GM19023 (cell line): ENCODE data around the gene OR51A4.
"Not testable (repeated sequence)": the region's sequence is repeated elsewhere in the genome, so short reads cannot be mapped to it uniquely, and the experiment has no call there.

Experiments used
- ATAC-seq: cut with Tn5 transposase; IDR thresholded peaks from one replicate; pipeline ENCODE4 v1.9.1; 2021; ENCODE audit warnings: mild to moderate bottlenecking, moderate library complexity; ENCODE audit not compliant: unreplicated experiment

The OR51A4 gene, protein sequence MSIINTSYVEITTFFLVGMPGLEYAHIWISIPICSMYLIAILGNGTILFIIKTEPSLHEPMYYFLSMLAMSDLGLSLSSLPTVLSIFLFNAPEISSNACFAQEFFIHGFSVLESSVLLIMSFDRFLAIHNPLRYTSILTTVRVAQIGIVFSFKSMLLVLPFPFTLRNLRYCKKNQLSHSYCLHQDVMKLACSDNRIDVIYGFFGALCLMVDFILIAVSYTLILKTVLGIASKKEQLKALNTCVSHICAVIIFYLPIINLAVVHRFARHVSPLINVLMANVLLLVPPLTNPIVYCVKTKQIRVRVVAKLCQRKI

DNA sequence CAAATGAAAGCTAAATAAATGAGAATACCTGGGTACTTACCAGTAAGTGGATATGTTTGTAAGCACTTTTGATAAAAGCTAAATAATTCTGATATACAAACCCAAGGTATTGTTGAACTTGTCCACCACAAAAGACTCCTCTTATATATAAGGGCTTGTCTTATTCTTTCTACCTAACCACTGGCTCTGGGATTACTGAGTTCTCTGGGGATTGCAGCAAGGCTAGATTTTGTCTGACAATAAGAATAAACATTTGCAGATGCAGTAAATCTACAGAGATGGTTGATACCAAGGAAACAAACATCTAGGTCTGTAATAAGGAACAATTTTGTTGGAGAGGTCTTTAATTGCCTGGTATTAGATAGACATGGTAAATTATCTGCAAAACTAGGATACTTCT is at the start of gene OR51A4:
Gene OR51A4, minus strand, starts transcription at position 101 of the 400 bp plus-strand sequence. CDS start 505 bp downstream, outside the sequence.
- ATAC-seq: no peak

DNA sequence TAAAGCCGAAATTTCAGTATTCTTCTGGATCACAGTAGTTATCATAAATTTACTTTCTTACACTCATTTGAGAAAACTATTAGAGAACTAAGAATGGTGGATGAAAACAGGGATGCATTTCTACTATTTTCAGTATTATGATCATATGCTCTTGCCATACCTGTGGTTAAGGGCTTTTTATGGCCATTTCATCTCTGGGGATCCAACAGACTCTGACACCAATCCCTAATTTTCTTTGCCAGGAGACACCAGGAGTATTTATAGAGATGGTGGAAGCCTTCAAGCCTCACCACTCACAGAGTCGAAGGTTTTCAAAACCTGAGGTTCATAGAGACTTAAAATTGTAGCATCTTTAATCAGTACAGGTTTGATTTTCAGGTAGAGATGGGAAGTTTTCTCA is 47.1 kb upstream of the OR51A4 start, which contains the start of gene OR51L1:
Gene OR51L1, plus strand, starts transcription at position 301 of the 400 bp plus-strand sequence. CDS start 4,132 bp downstream, outside the sequence.
- ATAC-seq: no peak

GRCh38 chr11:4991060-4991459 is 43.7 kb upstream of the OR51A4 start:
- no peak for ATAC-seq

GRCh38 chr11:4983841-4984240 is 36.4 kb upstream of the OR51A4 start:
- ATAC-seq: no peak

- ATAC-seq: no peak
Measured at GRCh38 chr11:4982678-4983077, 35.3 kb upstream of the OR51A4 start.

DNA sequence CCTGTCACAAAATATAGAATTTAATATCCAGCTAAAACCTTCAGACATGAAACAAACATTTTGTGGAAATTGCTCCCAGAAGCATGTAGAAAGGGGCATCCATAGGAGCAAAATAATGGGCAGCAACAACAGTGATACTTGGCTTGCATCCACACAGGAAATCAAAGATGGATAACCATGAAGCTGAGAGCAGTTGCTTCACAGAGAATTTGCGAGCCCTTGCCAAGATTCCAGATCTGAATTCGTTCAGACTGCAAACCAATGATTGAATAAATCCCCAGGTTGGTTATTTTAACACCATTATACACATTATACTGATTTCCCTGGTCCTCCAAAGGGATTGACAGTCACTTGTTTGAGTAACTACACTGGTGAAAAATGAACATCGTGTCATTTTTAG is 31.6 kb upstream of the OR51A4 start:
- no peak for ATAC-seq

- no peak for ATAC-seq
Measured at GRCh38 chr11:4975436-4975835, 28.0 kb upstream of the OR51A4 start.

DNA sequence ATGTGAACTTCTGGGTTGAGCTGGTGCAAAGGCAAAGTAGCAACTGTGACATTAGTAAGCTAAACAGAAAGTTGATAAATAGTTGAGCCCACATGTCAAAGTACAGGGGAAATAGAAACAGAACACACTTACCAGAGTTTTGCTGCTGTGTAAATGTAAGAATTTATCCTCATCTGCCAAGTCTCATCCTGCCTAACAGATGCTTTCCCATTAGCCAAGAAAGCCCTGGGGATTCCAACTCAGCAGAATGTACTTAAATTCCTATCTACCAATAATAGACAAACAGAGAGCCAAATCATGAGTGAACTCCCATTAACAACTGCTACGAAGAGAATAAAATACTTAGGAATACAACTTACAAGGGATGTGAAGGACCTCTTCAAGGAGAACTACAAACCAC is 15.4 kb upstream of the OR51A4 start:
- ATAC-seq: no peak

- ATAC-seq: no peak
Measured at GRCh38 chr11:4960877-4961276, 13.5 kb upstream of the OR51A4 start.

- no peak for ATAC-seq
Measured at GRCh38 chr11:4957396-4957795, 10.0 kb upstream of the OR51A4 start.

DNA sequence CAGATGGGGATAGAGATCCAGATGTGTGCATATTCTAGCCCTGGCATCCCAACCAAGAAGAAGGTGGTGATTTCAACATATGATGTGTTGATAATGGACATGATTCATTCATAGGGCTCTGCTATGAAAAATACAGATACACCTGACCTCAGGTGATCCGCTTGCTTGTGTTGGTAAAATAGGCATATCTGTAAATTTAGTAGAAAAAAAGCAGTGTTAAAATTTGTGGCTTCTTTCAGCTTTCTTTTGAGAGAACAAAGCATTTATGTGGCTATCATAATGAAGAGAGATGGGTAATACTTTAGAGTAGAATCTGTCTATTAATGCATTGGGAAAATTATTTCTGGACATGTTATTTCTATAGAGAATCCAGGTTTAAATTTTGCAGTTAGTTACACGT is 8.2 kb upstream of the OR51A4 start, which contains the start of gene OR51A2:
Gene OR51A2, minus strand, starts transcription at position 101 of the 400 bp plus-strand sequence. Its CDS starts 0 bp downstream, at position 101.
- not testable (repeated sequence) for ATAC-seq

GRCh38 chr11:4936745-4937144 is 10.7 kb downstream of the OR51A4 start:
- no peak for ATAC-seq

- no peak for ATAC-seq
Measured at GRCh38 chr11:4932751-4933150, 14.7 kb downstream of the OR51A4 start.

DNA sequence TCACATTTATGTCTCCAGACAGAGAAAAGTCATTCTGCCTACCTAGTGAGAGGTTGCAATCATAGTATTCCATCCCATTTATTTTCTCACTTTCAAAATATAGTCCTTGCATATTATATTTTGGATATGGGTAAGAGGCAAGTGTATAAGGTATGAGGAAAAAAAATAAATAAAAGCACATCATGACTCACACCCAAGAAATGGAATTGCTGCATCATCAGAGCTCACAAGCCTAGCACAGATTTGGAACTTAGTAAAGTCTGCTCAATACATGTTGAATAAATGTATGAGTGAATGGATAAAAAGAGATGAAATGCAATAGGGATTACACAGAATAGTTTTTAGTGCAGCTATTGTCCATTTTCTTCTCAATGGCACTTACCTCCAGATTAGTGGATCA is 20.8 kb downstream of the OR51A4 start:
- no peak for ATAC-seq

GRCh38 chr11:4924239-4924638 is 23.2 kb downstream of the OR51A4 start, which contains the start of gene OR51G1:
OR51G1 (minus strand) TSS chr11:4924339; CDS start chr11:4924339, 0 bp downstream.
- no peak for ATAC-seq

- ATAC-seq: no peak
Measured at GRCh38 chr11:4922304-4922703, 25.1 kb downstream of the OR51A4 start.

- ATAC-seq: no peak
Measured at GRCh38 chr11:4921796-4922195, 25.6 kb downstream of the OR51A4 start.

DNA sequence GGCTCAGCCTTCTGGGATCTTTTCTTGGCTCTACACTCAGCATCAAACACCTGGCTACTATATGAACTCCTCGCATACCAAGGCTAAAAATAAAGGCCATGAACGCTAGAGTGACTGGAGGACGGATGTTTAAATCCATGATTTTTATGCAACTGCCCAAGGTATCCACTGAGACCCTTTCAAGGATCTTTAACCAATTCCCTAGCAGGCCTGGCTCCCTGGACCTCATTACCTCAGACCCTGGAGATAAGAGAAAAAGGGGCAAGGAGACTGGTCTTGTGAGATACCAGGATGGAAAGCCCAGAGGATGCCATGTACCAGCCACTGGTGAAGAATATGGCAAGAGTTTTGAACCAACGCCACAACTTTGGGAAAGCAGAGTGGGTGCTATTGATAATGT is 28.2 kb downstream of the OR51A4 start, which contains the start of gene OR51G2:
Gene OR51G2, minus strand, starts transcription at position 101 of the 400 bp plus-strand sequence. CDS start 3,687 bp downstream, outside the sequence.
- no peak for ATAC-seq

GRCh38 chr11:4916581-4916980 is 30.8 kb downstream of the OR51A4 start:
- ATAC-seq: no peak

DNA sequence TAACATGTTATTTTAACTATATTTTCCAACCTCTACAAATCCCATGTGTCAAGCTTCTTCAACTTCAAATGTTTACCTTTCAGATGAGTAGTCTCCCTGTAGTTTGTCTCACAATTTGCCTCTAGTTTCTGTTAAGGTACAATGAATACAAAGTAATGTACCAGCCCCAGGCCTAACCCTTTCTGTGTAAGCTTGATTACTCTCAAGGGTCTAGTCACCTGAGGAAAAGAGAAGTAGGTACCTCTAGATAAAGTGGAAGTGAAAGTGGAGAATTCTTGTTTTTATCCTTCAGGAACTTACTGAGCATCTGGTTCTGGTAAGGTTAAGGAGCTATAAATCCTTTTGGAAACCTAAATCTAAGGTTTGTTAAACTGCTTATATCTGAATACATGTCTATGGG is 43.9 kb downstream of the OR51A4 start, which contains the start of gene OR51A7:
Gene OR51A7, plus strand, starts transcription at position 300 of the 400 bp plus-strand sequence. CDS start 3,587 bp downstream, outside the sequence.
- ATAC-seq: no peak
